Vein endothelial cell (primary cell): ENCODE data around the gene XAGE2. TPM values are rescaled to one million over a fixed set of nuclear protein-coding genes. Genes with fewer than 3 reads are reported as not detected.

Experiments
- small RNA-seq: library from RNA; depleted of rRNA; stranded (forward); fragments of <200 nt; gene quantifications from one replicate; pipeline ENCODE3, GENCODE V24; 2012
- total RNA-seq: library from RNA; depleted of rRNA; stranded (reverse); fragments of >200 nt; gene quantifications from 2 replicates; pipeline ENCODE4 v1.2.3, GENCODE V29; 2012

Gene XAGE2, protein sequence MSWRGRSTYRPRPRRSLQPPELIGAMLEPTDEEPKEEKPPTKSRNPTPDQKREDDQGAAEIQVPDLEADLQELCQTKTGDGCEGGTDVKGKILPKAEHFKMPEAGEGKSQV
- total RNA-seq = not detected in 2 replicates

DNA sequence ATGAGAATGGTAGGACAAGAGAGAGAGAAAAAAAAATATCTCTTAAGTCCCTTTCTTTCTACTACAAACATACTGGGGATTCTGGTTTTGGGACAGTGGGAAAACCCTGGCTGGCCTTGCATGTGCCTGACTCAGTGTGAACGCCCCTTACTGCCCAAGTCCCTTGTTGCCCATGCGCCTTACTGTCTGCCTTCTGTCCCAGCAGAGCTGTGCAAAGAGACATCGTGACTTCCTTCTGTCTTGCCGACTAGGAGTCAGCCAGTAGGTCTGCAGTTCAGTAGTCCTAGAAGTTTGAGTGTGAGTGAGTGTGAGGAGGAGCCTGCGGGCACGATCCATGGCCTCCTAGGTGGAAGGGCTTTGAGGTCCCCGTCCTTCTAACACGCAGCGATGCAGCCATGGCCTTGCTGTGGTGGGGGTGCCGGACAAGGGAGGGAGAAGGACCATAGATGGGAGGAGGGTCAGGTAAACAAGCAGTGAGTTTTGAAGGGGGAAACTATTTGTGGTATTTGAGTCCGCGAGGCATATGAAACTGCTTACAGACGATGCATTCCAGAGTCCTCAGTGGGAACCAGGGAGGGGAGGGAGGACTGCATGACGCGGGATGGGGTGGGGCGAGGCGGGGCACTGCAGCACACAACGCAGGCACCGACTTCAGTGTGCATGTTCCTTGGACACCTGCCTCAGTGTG lies at the start of gene XAGE2:
TSS of gene XAGE2 (plus strand) at position 654 of the 688 bp plus-strand sequence. CDS start 994 bp downstream, outside the sequence.

Small RNAs within 50 kb of the gene (small RNA-seq; reads per million reads assigned to genes)
- gene MIR8088 = not detected

Other genes with a start within 250 kb of the XAGE2 start
- 7.0 and 15.7 TPM in 2 replicates for gene MAGED4, start 184.1 kb upstream of the XAGE2 start, total RNA-seq
- gene XAGE1A, start 126.8 kb downstream of the XAGE2 start, total RNA-seq = not detected in 2 replicates
- not detected in 2 replicates for gene XAGE1B, start 148.0 kb downstream of the XAGE2 start, total RNA-seq